Measurements from ENCODE around the gene TEC. TPM values are rescaled to one million over a fixed set of nuclear protein-coding genes. Genes with fewer than 3 reads are reported as not detected.
"Not testable (repeated sequence)": the region's sequence is repeated elsewhere in the genome, so short reads cannot be mapped to it uniquely, and the experiment has no call there.

Gene TEC
- total and polyA plus RNA-seq, 11 donors = 1.1 to 4.5 (median 2.2) TPM

DNA sequence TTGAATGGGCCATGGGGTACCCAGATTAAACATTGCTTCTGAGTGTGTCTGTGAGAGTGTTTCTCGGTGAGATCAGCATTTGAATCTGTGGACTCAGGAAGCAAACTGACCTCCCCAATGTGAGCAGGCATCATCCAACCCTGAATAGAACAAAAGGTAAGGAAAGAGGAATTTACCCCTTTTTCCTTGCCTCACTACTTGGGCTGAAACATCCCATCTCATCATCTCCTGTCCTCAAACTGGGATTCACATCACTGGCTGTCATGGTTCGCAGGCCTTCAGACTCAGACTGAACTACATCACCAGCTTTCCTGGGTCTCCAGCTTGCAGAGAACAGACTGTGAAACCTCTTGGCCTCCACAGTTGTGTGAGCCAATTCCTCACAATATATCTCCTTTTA, 47.1 kb downstream of the TEC start:
- 85 to 91% (median 87%) methylated on average over 2 of the region's 2 CpGs for WGBS, 4 donors
- H3K36me3 ChIP-seq = peaks cover 0 to 3% (median 0%) of the 10 kb centered on the region in 9 donors
- no peak for DNase-seq
- intact Hi-C loops (cut with DNase I) = no loop called here
- H3K27ac ChIP-seq = no peak overlapping the region
- TF ChIP-seq, protein P1, sequence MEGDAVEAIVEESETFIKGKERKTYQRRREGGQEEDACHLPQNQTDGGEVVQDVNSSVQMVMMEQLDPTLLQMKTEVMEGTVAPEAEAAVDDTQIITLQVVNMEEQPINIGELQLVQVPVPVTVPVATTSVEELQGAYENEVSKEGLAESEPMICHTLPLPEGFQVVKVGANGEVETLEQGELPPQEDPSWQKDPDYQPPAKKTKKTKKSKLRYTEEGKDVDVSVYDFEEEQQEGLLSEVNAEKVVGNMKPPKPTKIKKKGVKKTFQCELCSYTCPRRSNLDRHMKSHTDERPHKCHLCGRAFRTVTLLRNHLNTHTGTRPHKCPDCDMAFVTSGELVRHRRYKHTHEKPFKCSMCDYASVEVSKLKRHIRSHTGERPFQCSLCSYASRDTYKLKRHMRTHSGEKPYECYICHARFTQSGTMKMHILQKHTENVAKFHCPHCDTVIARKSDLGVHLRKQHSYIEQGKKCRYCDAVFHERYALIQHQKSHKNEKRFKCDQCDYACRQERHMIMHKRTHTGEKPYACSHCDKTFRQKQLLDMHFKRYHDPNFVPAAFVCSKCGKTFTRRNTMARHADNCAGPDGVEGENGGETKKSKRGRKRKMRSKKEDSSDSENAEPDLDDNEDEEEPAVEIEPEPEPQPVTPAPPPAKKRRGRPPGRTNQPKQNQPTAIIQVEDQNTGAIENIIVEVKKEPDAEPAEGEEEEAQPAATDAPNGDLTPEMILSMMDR (IDR thresholded peaks at IDR 0.05) = no peak
- no peak for ATAC-seq
- H3K9me3 ChIP-seq = no peaks in the 10 kb centered on the region
- no peaks in the 10 kb centered on the region for H3K27me3 ChIP-seq
- no peak overlapping the region for H3K4me3 ChIP-seq
- H3K4me1 ChIP-seq = peaks cover 0 to 27% (median 0%) of the 10 kb centered on the region in 12 donors

DNA sequence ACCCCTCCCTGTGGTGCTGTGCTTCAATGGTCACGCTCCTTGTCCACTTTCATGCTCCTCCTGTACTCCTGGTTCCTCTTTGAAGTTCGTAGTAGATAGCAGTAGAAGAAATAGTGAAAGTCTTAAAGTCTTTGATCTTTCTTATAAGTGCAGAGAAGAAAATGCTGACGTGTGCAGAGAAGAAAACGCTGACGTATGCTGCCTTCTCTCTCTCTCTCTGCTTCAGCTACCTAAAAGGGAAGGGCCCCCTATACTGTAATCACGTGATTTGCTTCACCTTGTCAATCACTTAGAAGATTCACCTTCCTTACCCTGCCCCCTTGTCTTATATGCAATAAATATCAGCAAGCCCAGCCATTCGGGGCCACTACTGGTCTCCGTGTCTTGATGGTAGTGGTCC, 50.2 kb downstream of the TEC start:
- H3K36me3 ChIP-seq; DNase-seq; H3K9me3 ChIP-seq; H3K4me3 ChIP-seq; ATAC-seq; intact Hi-C loops (cut with DNase I); H3K27ac ChIP-seq; H3K27me3 ChIP-seq: not testable (repeated sequence)
- peaks cover 0 to 10% (median 0%) of the 10 kb centered on the region in 12 donors for H3K4me1 ChIP-seq
- WGBS, 4 donors = 73 to 82% (median 78%) methylated on average over 8 of the region's 8 CpGs

DNA sequence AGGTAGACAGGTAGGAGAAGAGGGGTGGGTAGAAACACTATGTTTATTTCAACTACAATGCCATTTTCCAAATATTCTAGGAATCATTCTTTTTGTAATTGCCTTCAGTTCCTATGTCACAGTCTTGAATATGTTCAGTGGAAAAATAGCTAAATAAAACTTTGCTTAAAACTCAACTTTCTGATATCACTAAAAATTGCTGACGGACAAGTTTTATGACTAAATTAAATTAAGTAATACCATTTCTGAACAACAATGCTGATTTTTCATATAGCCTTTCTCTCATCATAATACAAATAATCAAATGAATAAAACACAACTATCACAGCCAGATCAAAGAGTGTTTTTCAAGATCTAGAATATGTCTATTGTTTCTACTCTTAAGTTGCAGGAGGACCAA, 53.1 kb downstream of the TEC start:
- no peaks in the 10 kb centered on the region for H3K27me3 ChIP-seq
- H3K9me3 ChIP-seq = no peaks in the 10 kb centered on the region
- no peaks in the 10 kb centered on the region for H3K36me3 ChIP-seq
- peaks cover 0 to 5% (median 0%) of the 10 kb centered on the region in 12 donors for H3K4me1 ChIP-seq
- no peak overlapping the region for H3K4me3 ChIP-seq
- WGBS, 4 donors = 53 to 96% (median 94%) methylated on average over 1 of the region's 1 CpG
- no peak overlapping the region for H3K27ac ChIP-seq
- DNase-seq (no peak), ATAC-seq (no peak)
- TF ChIP-seq, protein P1 (IDR thresholded peaks at IDR 0.05) = no peak
- no peak for TF ChIP-seq POLR2A (IDR thresholded peaks at IDR 0.05)
- intact Hi-C loops (cut with DNase I) = no loop called here

DNA sequence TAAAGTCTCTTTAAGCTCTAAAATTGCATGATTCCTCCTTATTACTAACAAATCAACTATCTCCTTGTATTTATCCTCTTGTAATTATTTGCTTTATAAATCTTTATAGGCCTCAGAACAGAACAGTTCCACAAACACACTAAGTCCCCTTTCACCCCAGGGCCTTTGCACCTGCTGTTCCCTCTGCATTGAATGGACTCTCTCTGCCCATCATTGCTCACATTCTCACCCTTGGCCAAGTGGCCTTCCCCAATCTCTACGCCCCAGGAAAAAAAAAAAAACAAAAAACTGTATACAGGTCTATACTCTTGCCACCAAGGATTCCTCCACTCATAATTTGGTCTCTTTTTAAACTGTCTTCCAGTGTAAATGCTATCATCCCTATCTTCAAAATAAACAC, 53.7 kb downstream of the TEC start:
- no peak overlapping the region for H3K4me3 ChIP-seq
- DNase-seq = no peak
- whole genome bisulfite sequencing, 4 donors = 78 to 89% (median 89%) methylated on average over 1 of the region's 1 CpG
- no peaks in the 10 kb centered on the region for H3K27me3 ChIP-seq
- H3K4me1 ChIP-seq = peaks cover 0 to 5% (median 0%) of the 10 kb centered on the region in 12 donors
- ATAC-seq = no peak
- TF ChIP-seq POLR2A (IDR thresholded peaks at IDR 0.05) = no peak
- TF ChIP-seq, protein P1 (IDR thresholded peaks at IDR 0.05) = no peak
- intact Hi-C loops (cut with DNase I) = no loop called here
- H3K36me3 ChIP-seq = no peaks in the 10 kb centered on the region
- no peak overlapping the region for H3K27ac ChIP-seq
- H3K9me3 ChIP-seq = no peaks in the 10 kb centered on the region

DNA sequence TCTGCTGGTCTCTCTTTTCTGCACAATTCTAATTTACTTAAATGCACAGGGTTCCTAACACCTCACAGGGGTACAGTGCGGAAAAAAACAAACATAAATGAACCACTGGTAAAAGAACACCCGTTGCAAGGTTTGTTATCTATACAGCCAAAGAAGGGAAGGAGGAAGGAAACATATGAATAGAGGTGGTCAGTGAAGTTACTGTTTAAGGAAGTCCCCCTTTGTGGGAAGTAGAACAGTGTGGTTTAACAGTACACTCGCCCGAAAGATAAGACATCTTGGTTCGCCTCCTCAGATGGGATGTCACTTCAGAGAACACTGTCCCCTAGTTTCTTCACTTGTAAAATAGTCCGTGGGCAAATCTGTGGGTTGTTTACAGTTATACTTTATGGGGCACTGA, 57.5 kb downstream of the TEC start:
- intact Hi-C loops (cut with DNase I) = no loop called here
- Histone ChIP-seq H3K4me3 (no peak overlapping the region), H3K4me1 (peaks cover 0 to 5% (median 0%) of the 10 kb centered on the region in 12 donors), H3K27ac (no peak overlapping the region), H3K27me3 (no peaks in the 10 kb centered on the region), H3K9me3 (no peaks in the 10 kb centered on the region), H3K36me3 (no peaks in the 10 kb centered on the region)
- 60 to 67% (median 63%) methylated on average over 6 of the region's 6 CpGs for WGBS, 4 donors
- ATAC-seq = no peak
- TF ChIP-seq POLR2A (IDR thresholded peaks at IDR 0.05) = no peak
- TF ChIP-seq, protein P1 (IDR thresholded peaks at IDR 0.05) = no peak
- DNase-seq = no peak
